NOMO-1 treated with DMSO at 0.1 percent for 48 hours (cell line): Measurements from ENCODE around the gene KCNIP4.

Experiments
- DNase-seq: peaks from one replicate; lab custom pipeline; 2025; ENCODE audit not compliant: unreplicated experiment; lab: John Stamatoyannopoulos, UW

The KCNIP4 gene

DNA sequence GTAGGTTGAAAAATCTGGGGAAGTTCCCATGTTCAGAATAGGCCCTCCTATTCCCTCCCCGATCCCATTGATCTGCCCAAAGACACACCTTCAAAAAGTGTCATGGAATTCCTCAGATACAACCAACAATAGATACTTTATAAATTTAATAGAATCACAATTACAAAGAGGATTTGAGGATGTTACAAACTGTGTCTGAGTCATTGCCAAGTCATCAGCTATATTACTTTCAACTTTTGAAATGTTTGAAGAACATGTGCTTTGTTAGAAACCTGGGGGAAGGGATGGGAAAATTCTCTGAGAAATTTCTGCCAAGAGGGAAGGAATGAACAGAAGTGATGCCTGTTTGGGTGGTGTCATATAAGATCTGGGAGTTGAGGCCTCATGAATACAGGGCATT, 46.7 kb downstream of the KCNIP4 start:
- no peak for DNase-seq

DNA sequence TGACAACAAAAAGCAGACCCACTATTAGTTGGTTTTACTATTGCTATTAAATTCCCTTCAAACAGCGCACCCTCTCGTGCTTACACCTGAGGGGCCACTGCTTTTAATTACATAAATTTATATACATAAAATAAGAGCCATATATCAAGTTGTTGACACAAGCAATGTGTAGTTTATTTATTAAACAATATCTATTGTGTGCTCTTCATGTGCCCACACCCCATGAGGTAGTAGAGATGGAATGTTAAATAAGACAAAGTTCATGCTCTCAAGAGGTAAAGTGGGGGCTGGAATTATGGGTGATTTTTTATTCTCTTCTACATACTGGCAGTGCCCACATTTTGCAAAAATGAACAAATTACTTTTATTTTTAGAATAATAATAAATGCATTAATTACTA, 47.3 kb downstream of the KCNIP4 start:
- DNase-seq: no peak

DNA sequence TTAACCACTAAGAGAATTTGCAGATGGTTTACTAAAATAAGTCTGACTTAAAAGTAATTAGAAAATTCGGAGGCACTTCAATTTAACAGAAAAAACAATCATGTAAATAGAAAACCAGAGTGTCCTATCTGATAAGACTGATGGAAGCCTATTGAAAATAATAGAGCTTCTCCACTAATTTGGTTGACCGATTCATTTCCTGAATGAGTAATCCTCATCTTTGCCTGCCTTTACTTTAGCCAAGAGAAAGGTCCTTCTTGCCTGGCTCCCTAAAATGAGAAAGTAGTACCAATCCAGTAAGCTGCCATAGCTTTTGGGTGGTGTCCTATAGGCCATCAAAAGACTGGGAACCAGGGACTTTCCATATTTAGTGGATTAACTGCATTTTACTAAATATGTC, 48.4 kb downstream of the KCNIP4 start:
- DNase-seq: no peak

DNA sequence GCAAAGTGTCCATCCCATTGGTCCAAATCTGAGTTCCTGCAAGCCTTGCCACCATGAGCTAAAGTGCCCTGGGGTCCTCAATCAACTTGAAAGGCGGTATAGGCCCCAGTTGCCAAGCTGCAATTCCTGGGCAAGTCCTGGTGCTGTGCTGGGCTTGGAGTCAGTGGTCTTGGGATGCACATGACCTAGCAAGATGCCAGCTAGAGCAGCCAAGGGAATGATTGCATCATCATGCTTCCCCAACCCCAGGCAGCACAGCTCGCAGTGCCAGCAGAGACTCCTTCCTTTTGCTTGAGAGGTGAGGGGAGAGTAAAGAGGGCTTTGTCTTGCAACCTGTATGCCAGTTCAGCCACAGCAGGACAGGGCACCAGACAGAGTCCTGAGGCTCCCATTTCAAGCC, 50.5 kb downstream of the KCNIP4 start:
- no peak for DNase-seq

DNA sequence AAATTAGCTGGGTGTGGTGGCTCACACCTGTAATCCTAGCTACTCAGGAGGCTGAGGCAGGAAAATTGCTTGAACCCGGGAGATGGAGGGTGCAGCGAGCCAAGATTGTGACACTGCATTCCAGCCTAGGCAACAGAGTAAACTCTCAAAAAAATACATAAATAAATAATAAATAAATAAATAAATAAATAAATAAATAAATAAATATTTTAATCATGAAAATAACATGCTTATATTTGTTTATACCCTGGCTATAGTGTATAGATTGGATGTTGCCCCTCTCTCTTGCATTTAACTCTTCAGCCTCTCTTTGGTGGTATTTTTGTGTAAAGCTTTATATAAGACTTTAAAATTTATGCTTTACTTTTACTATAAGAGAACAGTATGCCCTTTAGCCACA, 51.8 kb downstream of the KCNIP4 start:
- DNase-seq: no peak

DNA sequence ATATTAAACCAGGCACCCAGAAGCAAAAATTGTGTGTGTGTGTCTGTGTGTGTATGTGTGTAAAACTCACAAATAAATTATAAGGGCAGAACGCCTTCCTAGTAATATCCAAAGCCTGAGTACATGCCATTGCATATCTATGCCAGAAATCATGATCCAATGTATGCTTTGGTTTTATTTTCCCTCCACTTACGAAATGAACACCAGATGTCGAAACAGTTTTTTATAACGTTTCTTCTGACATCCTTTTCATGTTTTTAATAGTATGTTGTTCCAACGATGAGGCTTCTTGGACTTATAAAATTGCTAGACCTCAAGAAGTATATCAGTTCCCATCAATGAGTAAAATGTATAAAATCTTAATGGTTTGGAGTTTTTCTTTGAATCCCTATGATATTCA, 55.4 kb downstream of the KCNIP4 start:
- DNase-seq: no peak

DNA sequence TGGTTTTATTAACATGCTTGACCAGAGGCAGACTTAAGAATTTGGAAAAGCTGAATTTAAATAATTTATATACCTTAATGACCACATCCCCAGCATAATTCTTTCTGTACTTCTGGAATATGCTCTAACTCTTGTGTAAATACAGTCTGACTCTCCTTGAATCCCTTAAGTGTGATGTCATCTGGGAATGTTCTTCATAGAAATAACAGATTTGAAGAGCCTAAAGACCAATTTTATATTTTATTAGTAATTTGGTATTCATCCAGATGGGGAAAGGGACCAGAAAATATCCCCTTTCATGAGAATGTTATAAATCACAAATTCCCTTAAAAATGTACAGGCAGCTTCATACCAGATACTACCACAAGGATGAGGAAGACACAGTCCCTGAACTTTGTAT, 58.3 kb downstream of the KCNIP4 start:
- DNase-seq: no peak

DNA sequence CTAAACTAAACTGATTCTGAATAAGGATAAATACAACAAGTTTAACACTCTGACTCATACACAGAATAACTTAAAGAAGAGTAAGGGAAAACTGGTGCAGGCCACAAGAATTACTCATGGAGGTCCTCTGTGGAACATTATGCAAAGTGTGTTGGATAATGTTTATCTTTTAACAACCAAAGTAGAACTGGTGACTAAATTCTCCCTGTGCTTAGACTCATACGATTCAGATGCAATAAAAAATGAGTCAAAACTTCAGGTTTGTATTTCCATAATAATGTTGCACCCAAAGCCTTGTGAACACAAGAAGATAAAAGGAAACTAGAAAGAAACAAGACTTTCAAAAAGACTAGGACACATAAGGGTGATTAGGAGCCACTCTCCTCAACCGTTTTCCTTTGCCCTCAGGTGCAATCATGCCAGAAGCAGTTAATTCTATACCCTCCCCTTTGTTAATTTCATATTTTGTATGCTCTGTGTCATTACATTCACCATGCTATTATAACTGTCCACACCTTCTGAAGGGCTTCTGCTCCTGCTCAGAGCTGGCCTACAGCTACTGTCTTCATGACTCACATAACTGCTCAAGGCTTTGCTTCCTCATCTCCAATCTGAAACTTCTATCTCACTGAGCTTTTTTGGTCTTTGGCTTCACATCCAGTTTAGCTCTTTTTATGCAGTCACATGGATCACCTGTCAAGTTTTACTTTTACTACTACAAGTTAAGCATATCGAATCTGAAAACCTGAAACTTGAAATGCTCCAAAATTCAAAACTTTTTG, 60.2 kb downstream of the KCNIP4 start:
- DNase-seq: no peak

DNA sequence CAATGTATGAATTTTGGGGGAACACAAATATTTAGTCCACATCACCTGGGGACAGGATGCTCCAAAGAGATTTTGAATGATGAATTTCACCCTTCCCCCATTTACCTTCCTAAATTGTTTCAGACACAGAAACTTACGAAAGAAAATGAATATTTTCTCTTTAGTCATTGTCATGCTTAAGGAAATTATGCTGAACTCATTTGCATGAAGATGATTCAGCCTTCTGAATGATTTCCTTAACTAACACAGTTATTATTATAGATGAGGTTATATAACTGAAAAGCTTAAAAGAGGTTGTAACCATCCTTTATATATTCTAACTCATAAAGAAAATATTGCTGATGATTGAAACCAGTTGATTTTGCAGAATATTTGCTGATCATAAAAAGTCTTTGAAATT, 61.1 kb downstream of the KCNIP4 start:
- DNase-seq: no peak

DNA sequence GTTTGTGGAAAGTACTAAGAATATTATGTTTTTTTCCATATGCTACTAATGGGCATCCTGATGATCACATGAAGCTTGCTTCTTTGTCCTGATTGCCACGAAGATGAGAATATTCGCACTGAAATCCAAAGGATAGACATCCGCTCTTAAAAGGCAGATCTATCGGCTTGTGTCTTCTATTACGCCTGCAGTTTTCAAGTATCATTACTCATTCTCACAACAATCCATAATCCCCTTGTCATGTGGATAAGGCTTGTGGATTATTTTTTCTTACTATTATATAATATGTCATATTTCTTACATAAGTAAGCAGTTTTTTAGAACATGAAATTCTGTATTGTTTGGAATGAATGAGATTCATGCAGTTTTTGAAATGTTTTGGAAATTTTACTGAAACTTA, 62.8 kb downstream of the KCNIP4 start:
- no peak for DNase-seq

DNA sequence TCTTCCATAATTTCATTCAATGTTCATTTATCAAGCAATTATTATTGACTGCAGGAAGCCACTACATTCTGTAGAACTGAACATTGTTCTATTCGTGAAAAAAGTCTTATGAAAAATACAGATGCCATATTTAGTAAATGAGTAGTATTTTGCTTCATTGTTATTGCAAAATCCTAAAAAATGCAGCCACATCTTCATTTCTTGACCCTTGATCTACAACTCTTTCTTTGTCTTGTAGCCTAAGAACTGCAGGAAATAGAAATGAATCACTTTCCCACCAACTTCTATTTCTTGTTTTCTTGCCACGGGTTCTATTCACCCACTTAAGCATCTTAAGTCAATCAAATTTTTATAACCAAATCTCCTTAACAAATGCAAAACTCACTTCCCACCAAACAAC, 63.3 kb downstream of the KCNIP4 start:
- DNase-seq: no peak

DNA sequence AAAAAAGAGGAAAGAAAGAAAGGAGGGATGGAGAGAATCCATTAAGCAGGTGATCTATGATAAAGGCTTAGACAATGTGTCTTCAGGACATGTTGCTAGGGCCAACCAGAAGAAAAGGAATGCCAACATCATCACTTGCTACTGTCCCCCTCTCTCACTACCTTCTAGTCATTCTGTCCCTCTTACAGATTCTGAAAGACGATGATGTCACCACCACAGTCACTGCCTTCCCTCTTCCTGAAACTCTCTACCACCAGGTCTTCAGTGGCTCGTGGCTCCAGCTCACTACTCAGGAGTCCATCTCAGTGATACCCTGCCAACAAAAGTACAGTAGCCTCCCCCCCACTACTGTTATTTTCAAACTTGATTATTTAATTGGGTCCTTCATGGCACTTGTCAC, 64.0 kb downstream of the KCNIP4 start:
- DNase-seq: no peak

DNA sequence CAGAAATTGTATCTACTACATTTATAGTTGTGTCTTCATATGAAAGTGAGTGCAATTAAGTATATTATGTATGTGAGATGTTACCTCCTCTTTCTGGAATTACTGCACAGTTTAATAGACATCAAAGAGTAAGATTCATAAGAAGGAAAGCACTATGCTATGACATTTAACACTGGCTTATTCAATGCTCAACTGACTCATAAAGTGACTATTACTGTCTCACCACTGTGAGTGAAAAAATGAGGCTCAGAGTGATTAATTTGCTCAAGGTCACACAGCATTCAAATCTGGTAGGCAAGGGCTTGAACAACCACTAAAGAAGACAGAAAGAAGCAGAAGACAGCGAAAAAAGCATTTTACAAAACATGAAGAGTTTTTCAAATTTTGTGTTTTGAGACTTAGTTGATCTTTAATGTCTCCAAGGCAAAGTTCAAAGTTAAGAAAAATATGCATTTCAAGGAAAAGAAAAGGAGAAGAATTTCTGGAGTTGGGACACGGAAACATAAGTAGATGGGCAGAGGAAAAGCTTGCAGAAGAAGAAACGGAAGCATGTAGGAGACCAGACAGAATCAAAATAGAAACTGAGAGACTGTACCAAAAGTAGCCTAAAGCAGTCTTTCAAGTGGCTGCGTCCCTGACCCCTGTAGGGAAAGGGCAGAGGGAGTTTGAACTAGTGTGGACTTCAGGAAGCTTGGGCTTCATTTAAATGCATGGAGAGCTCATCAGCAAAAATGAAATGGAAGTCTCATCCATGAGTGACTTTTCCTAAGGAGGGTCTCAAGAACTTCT, 66.3 kb downstream of the KCNIP4 start:
- DNase-seq: no peak

DNA sequence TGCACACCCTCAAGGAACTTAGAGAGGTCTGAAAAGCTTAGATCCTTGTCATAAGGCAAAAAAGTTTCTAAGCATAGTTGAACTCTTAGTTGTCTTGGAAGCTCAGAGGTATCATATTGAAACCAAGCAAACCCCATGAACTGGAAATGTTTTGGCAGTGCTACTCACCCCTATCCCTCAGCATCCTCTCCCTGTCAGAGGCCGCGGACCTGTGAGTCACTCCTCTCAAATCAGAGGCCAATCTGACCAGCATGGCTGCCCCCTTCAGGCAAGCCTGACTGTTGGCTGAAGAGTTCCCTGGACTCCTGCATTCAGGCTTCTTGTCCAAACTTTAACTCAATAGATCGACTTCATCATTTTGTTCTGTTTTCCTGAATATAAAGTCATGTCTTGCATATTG, 69.4 kb downstream of the KCNIP4 start:
- no peak for DNase-seq

DNA sequence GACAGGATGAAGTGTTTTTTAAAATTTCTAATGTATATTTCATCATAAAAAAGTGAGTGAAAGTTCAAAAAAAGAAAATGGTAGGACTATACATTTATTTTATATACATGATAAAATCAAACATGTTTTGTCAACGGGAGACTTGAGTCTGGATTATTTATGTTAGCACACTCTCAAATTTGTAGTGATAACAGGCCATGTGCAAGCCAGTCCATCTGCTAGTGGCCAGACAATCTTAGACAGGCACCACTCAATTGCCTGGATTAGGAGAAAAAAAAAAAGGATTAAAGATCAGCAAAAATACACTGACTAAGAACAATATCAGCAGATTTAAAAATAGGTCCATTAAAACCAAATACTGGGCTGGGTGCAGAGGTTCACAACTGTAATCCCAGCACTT, 71.9 kb downstream of the KCNIP4 start:
- no peak for DNase-seq

DNA sequence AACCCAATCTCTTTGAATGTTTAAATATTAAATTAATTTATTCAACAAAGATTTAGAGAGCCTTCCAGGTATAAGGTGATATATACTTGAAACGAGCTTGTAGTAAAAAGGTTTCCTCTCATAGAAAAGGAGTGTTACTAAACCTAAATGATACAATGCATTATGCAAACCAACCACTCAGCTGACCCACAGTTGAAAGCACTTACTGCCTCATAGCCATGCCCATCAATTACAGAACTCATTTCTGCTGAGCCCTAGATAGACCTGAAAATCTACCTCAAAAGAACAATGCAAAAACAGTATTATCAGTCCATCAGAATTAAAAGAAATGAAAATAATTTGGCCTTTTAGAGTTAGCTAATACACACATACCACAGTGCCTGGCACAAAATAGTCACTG, 75.4 kb downstream of the KCNIP4 start:
- DNase-seq: no peak

DNA sequence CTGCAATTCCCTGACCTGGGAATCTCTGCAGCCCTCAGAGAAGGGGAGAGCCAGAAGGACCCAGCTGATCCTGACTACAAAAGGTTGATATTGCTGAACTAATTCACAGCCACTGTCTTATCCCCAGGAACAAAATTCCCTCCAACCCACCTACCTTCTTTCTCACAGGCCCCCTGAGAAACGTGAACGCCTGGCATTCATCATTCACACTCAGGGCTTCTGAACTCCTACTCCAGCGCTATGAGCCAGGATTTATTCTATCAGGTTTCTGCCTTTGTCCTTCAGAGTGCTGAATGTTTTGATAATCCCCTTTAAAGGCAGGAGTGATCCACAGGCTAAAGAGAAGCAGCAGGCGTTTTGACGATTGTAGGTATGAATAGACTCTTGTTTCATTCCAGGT, 76.5 kb downstream of the KCNIP4 start:
- no peak for DNase-seq

DNA sequence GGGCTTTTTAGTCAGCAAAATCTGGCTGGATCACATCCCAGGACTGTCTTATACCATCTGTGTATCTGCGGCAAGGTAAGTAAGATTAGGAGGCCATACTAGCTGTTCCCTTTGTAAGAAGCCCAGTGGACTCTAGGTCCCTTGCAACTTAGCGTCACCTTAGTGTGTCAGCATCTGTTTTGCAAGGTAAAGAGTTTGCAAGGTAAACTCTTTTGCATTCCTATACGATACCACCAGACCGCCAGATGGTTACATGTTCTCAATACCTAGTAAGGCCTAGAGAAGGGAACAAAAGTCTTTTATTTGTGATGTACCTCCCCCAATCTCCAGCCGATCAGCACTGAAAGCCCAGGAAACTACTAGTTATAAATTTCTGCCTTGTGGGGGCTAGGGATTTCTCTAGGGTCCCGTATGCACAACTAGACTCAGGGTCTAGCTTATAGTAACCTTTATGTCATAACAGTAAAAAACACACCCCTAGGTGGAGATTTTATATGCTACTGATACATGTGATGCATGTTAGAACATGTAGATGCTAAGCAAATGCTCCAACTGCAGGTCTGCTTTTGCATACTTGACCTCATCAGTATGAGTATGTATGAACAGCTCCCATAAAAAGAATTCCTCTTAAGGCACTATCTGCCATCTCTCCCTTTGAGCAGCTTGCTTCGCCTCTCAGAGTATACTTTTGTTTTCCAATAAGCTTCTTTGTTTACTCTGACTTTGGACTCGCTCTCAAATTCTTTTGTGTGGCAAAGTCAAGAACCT, 78.4 kb downstream of the KCNIP4 start:
- DNase-seq: no peak

DNA sequence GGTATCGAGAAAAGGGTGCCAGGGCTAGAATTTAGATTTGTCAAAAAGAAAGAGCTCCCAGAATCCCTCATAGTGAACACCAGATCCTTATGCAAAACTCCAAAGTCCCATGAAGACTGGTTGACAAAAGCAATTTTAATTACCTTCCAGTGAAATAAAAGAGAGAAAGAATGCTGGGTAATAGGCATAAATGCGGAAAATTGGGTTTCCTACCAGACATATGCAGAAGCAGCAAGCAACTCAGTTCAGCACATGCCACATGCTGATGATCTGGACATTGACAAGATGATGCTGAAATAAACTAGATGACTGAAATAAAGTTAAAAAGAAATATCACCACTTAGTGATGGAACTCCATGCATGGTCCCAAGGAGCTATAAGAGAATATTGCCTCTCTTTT, 83.9 kb downstream of the KCNIP4 start:
- DNase-seq: no peak

DNA sequence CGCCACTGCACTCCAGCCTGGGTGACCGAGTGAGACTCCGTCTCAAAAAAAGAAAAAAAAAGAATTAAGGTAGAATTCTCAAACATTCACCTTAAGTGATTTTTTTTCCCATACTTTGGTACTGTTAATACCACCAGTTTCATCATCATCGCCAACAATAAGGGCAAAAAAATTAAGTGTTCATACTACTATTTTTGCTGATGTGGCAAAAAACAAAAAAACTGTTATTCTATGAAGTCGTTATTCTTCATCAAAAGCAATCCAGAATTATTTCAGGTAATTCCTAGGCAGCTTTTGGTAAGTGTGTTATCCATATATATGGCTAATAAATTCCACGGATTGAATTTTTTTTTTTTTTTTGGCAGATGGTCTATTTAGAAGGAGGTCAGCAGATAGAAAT, 85.7 kb downstream of the KCNIP4 start:
- DNase-seq: no peak

DNA sequence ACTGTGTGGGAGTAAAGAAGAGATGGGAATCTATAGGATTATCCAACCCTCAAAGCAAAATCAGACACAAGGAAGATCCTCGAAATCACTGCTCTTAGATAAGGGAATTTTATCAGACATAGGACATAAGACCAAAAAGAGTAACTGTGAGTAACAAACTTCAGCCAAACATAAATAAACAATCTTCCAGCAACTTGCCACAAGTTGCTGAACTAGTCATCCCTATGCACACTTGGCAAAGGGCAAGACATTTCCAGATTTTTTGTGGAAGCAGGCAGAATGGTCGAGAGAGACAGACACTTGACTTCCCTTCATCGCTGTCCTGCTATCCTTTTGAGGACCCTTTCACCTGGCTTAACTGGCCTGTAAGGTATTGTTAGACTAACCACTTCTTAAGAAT, 89.6 kb downstream of the KCNIP4 start:
- DNase-seq: no peak

DNA sequence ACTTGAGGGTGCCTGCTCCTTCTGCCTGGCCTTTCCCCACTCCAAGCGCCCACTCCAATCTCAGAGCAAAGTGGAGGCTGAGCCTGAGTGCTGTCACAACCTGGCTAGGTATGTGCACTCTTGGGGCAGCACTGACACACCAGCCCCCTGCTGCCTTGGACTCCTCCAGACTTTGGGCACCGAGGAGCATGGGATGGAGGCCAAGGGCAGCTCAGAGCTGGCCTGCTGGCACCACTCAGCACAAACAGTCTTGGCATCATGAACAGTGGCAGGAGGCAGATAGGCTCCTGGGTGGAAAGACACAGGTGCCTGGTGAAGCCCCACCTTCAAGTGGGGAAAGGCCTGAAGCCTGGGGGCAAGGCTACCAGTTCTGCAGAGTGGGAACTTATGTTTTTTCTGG, 91.8 kb downstream of the KCNIP4 start:
- no peak for DNase-seq
